Loucy (cell line): ENCODE data around the gene VPS4B.

Experiments
- H2AFZ ChIP-seq: fragments of 200-600 bp; sonication (generic); 2 replicates; pipeline ENCODE4 v1.6.0; 2016; ENCODE audit warnings: antibody characterized with exemption, mild to moderate bottlenecking, low read length, moderate library complexity
- H3F3A ChIP-seq: fragments of 200-600 bp; 2 replicates; pipeline ENCODE4 v1.6.0; 2016; ENCODE audit warnings: antibody characterized with exemption, low read depth, mild to moderate bottlenecking
- H3K27me3 ChIP-seq: fragments of 200-600 bp; sonication (generic); 2 replicates; pipeline ENCODE4 v1.6.1; 2014; ENCODE audit warnings: low read length, mild to moderate bottlenecking; ENCODE audit not compliant: insufficient read depth, poor library complexity, severe bottlenecking
- H3K36me3 ChIP-seq: fragments of 200-600 bp; sonication (generic); 2 replicates; pipeline ENCODE4 v1.6.1; 2016; ENCODE audit warnings: low read length; ENCODE audit not compliant: insufficient read depth
- H3K4me1 ChIP-seq: fragments of 200-600 bp; sonication (generic); 2 replicates; pipeline ENCODE4 v1.5.1; 2014; ENCODE audit warnings: low read length, mild to moderate bottlenecking; ENCODE audit not compliant: insufficient read depth, poor library complexity, severe bottlenecking
- H3K4me2 ChIP-seq: fragments of 200-600 bp; sonication (generic); 2 replicates; pipeline ENCODE4 v1.6.0; 2014; ENCODE audit warnings: antibody characterized with exemption, low read length, low read depth, mild to moderate bottlenecking; ENCODE audit not compliant: poor library complexity, severe bottlenecking
- H3K4me3 ChIP-seq: fragments of 200-600 bp; sonication (generic); 2 replicates; pipeline ENCODE4 v1.5.1; 2014; ENCODE audit warnings: low read length, mild to moderate bottlenecking, mixed read lengths; ENCODE audit not compliant: poor library complexity, severe bottlenecking
- H3K79me2 ChIP-seq: fragments of 200-600 bp; sonication (generic); 2 replicates; pipeline ENCODE4 v1.6.1; 2014; ENCODE audit warnings: low read length; ENCODE audit not compliant: insufficient read depth
- H3K9ac ChIP-seq: fragments of 200-600 bp; sonication (generic); 2 replicates; pipeline ENCODE4 v1.6.0; 2014; ENCODE audit warnings: mild to moderate bottlenecking, low read depth, low read length, moderate library complexity; ENCODE audit not compliant: poor library complexity, severe bottlenecking
- H3K9me2 ChIP-seq: fragments of 200-600 bp; sonication (generic); replicated peaks from 2 replicates; pipeline ENCODE4 v1.6.1; 2016; ENCODE audit warnings: low read depth, low read length, mixed read lengths
- H3K9me3 ChIP-seq: fragments of 200-600 bp; sonication (generic); 2 replicates; pipeline ENCODE4 v1.6.1; 2014; ENCODE audit warnings: mild to moderate bottlenecking, antibody characterized with exemption, low read length, low read depth; ENCODE audit not compliant: insufficient read depth
- H4K20me1 ChIP-seq: fragments of 200-600 bp; sonication (generic); 2 replicates; pipeline ENCODE4 v1.6.0; 2014; ENCODE audit warnings: antibody characterized with exemption, low read length, mild to moderate bottlenecking; ENCODE audit not compliant: insufficient read depth, poor library complexity, severe bottlenecking
- EZH2phosphoT487 ChIP-seq: fragments of 200-600 bp; IDR thresholded peaks from 2 replicates; pipeline ENCODE4 v1.6.1; 2018; ENCODE audit warnings: antibody characterized with exemption, mild to moderate bottlenecking, moderate library complexity, borderline replicate concordance
- TF ChIP-seq, protein P1 (sequence below): fragments of 200-600 bp; sonication (generic); conservative IDR thresholded peaks from 2 replicates; pipeline ENCODE4 v1.5.1; 2014; ENCODE audit warnings: mild to moderate bottlenecking, antibody characterized with exemption, low read length

The VPS4B gene

GRCh38 chr18:63410792-63411191, 11.5 kb downstream of the VPS4B start:
- H3K9ac ChIP-seq = no peak overlapping the region
- H3K36me3 ChIP-seq = peaks cover 60% of the 10 kb centered on the region
- peaks cover 30% of the 10 kb centered on the region for H3K4me1 ChIP-seq
- no peaks in the 10 kb centered on the region for H3K9me3 ChIP-seq
- TF ChIP-seq EZH2phosphoT487 = no peak
- TF ChIP-seq, protein P1, sequence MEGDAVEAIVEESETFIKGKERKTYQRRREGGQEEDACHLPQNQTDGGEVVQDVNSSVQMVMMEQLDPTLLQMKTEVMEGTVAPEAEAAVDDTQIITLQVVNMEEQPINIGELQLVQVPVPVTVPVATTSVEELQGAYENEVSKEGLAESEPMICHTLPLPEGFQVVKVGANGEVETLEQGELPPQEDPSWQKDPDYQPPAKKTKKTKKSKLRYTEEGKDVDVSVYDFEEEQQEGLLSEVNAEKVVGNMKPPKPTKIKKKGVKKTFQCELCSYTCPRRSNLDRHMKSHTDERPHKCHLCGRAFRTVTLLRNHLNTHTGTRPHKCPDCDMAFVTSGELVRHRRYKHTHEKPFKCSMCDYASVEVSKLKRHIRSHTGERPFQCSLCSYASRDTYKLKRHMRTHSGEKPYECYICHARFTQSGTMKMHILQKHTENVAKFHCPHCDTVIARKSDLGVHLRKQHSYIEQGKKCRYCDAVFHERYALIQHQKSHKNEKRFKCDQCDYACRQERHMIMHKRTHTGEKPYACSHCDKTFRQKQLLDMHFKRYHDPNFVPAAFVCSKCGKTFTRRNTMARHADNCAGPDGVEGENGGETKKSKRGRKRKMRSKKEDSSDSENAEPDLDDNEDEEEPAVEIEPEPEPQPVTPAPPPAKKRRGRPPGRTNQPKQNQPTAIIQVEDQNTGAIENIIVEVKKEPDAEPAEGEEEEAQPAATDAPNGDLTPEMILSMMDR = no peak
- peak overlapping the region; percentile 12 for H3K4me2 ChIP-seq
- H4K20me1 ChIP-seq = peaks cover 25% of the 10 kb centered on the region
- H3K4me3 ChIP-seq = no peak overlapping the region
- 0 out of 2 replicates have a peak, but pooled peaks cover 5% of the 10 kb centered on the region for H3F3A ChIP-seq
- H3K79me2 ChIP-seq = peaks cover 54% of the 10 kb centered on the region
- no peaks in the 10 kb centered on the region for H3K27me3 ChIP-seq
- H2AFZ ChIP-seq = no peak overlapping the region
- no peaks in the 10 kb centered on the region for H3K9me2 ChIP-seq

GRCh38 chr18:63409301-63409700, 13.0 kb downstream of the VPS4B start:
- Histone ChIP-seq H3K36me3 (peaks cover 73% of the 10 kb centered on the region), H3K9me2 (no peaks in the 10 kb centered on the region), H3K79me2 (peaks cover 46% of the 10 kb centered on the region), H3K4me3 (no peak overlapping the region), H3K9ac (no peak overlapping the region), H4K20me1 (peaks cover 25% of the 10 kb centered on the region), H2AFZ (no peak overlapping the region), H3K4me1 (peaks cover 30% of the 10 kb centered on the region), H3K9me3 (no peaks in the 10 kb centered on the region), H3K4me2 (no peak overlapping the region), H3K27me3 (no peaks in the 10 kb centered on the region), H3F3A (0 out of 2 replicates have a peak, but pooled peaks cover 5% of the 10 kb centered on the region)
- TF ChIP-seq EZH2phosphoT487 = no peak
- TF ChIP-seq, protein P1 = no peak

DNA sequence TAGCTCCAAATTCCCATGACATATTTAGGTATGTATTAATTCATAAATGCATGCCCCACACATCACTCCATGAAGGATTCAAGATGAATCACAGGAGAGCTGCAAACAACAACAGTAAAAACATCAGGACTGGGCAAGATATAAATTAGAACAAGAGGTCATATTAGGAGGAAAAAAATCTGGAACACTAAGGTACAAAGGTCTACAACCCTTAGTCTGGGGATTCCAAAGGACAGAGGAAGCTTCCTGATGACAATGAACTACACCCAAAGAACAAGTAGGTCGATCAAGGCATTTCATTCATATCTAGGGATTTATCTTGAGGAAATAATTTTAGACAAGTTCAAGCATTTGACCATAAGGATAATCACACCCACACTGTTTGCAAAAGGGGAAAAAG, 14.5 kb downstream of the VPS4B start:
- no peak overlapping the region for H2AFZ ChIP-seq
- TF ChIP-seq EZH2phosphoT487 = no peak
- TF ChIP-seq, protein P1 = no peak
- no peaks in the 10 kb centered on the region for H3K9me3 ChIP-seq
- peaks cover 30% of the 10 kb centered on the region for H3K4me1 ChIP-seq
- no peaks in the 10 kb centered on the region for H3K27me3 ChIP-seq
- H3K9me2 ChIP-seq = no peaks in the 10 kb centered on the region
- 0 out of 2 replicates have a peak, but pooled peaks cover 5% of the 10 kb centered on the region for H3F3A ChIP-seq
- peaks cover 25% of the 10 kb centered on the region for H4K20me1 ChIP-seq
- peaks cover 84% of the 10 kb centered on the region for H3K36me3 ChIP-seq
- H3K79me2 ChIP-seq = peaks cover 33% of the 10 kb centered on the region
- no peak overlapping the region for H3K9ac ChIP-seq
- H3K4me3 ChIP-seq = no peak overlapping the region
- H3K4me2 ChIP-seq = no peak overlapping the region
